IMR-90 (cell line): Measurements from ENCODE around the gene OTOGL. TPM values are rescaled to one million over a fixed set of nuclear protein-coding genes. Genes with fewer than 3 reads are reported as not detected.
"Not testable (repeated sequence)": the region's sequence is repeated elsewhere in the genome, so short reads cannot be mapped to it uniquely, and the experiment has no call there.

Experiments
- ATAC-seq: fragments of 200-7000 bp; cut with Tn5 transposase; 2 replicates; pipeline ENCODE4 v1.9.1; 2020; ENCODE audit warnings: low read depth, mild to moderate bottlenecking, moderate library complexity
- BruUV-seq: library from RNA; stranded (reverse); fragments of 400-500 nt; replicated peaks from 2 replicates; lab custom pipeline; 2021; lab: Mats Ljungman, UMichigan
- CTCF ChIA-PET: fragments of 300-600 bp; formaldehyde crosslinking; extraction: SDS; loops from one replicate; lab custom pipeline; 2021; ENCODE audit warnings: antibody characterized with exemption; lab: Yijun Ruan, JAX
- POLR2A ChIA-PET: fragments of 300-600 bp; sonication (Branson Sonifier 250); formaldehyde crosslinking; loops from one replicate; lab custom pipeline; 2022; ENCODE audit warnings: antibody characterized with exemption; ENCODE audit not compliant: unreplicated experiment; lab: Charles Lee
- DNase-seq: peaks from one replicate; pipeline ENCODE4 v3.0.0; 2013
- H2AFZ ChIP-seq: replicated peaks from 2 replicates; pipeline ENCODE3; 2013; ENCODE audit warnings: low read length, mild to moderate bottlenecking; ENCODE audit not compliant: poor library complexity
- H2AK5ac ChIP-seq: 2 replicates; pipeline ENCODE4 v1.6.1; 2013; ENCODE audit warnings: low read depth, low read length, inconsistent platforms
- H2AK9ac ChIP-seq: replicated peaks from 2 replicates; pipeline ENCODE3; 2013; ENCODE audit warnings: mild to moderate bottlenecking, low read depth, low read length, moderate library complexity; ENCODE audit not compliant: poor library complexity
- H2BK120ac ChIP-seq: 2 replicates; pipeline ENCODE4 v1.6.1; 2013; ENCODE audit warnings: low read depth, low read length, inconsistent platforms
- H2BK15ac ChIP-seq: 3 replicates; pipeline ENCODE4 v1.6.1; 2013; ENCODE audit warnings: low read depth, low read length, inconsistent platforms
- H2BK20ac ChIP-seq: 2 replicates; pipeline ENCODE4 v1.6.1; 2013; ENCODE audit warnings: low read depth, mild to moderate bottlenecking, inconsistent platforms, low read length, moderate library complexity
- H2BK5ac ChIP-seq: 2 replicates; pipeline ENCODE4 v1.6.1; 2013; ENCODE audit warnings: mild to moderate bottlenecking, low read depth, low read length, inconsistent platforms; ENCODE audit not compliant: poor library complexity, severe bottlenecking
- H3K14ac ChIP-seq: replicated peaks from 2 replicates; pipeline ENCODE4 v1.6.1; 2013; ENCODE audit warnings: low read depth, low read length, inconsistent platforms
- H3K18ac ChIP-seq: 2 replicates; pipeline ENCODE4 v1.6.1; 2013; ENCODE audit warnings: low read depth, low read length, control low read depth
- H3K23ac ChIP-seq: 2 replicates; pipeline ENCODE4 v1.6.1; 2013; ENCODE audit warnings: low read depth, low read length, inconsistent platforms
- H3K27ac ChIP-seq: 2 replicates; pipeline ENCODE4 v1.5.1; 2013; ENCODE audit warnings: mild to moderate bottlenecking, control low read depth, low read length; ENCODE audit not compliant: insufficient read depth
- H3K27me3 ChIP-seq: 2 replicates; pipeline ENCODE4 v1.6.1; 2013; ENCODE audit warnings: low read length; ENCODE audit not compliant: control insufficient read depth, insufficient read depth
- H3K36me3 ChIP-seq: 2 replicates; pipeline ENCODE4 v1.6.1; 2013; ENCODE audit warnings: low read length, mixed read lengths; ENCODE audit not compliant: control insufficient read depth, insufficient read depth
- H3K4ac ChIP-seq: 2 replicates; pipeline ENCODE4 v1.6.1; 2013; ENCODE audit warnings: low read depth, low read length, inconsistent platforms
- H3K4me1 ChIP-seq: 2 replicates; pipeline ENCODE4 v1.6.1; 2013; ENCODE audit warnings: low read length, mixed read lengths; ENCODE audit not compliant: control insufficient read depth, insufficient read depth
- H3K4me2 ChIP-seq: 2 replicates; pipeline ENCODE4 v1.6.1; 2013; ENCODE audit warnings: low read depth, mild to moderate bottlenecking, control low read depth, low read length, moderate library complexity
- H3K4me3 ChIP-seq: 2 replicates; pipeline ENCODE4 v1.5.1; 2013; ENCODE audit warnings: low read depth, mild to moderate bottlenecking, control low read depth, low read length, moderate library complexity; ENCODE audit not compliant: insufficient read depth
- H3K56ac ChIP-seq: 2 replicates; pipeline ENCODE4 v1.6.1; 2013; ENCODE audit warnings: low read length, inconsistent platforms; ENCODE audit not compliant: insufficient read depth; ENCODE audit errors: extremely low read depth
- H3K79me1 ChIP-seq, 2 experiments: 2 replicates each; pipeline ENCODE4 v1.6.1; 2013; ENCODE audit warnings: low read length in 2 of 2, inconsistent platforms in 1 of 2, low read depth in 1 of 2
- H3K9ac ChIP-seq: 2 replicates; pipeline ENCODE4 v1.6.1; 2013; ENCODE audit warnings: low read depth, low read length, control low read depth
- H3K9me1 ChIP-seq: 2 replicates; pipeline ENCODE4 v1.6.1; 2013; ENCODE audit warnings: low read length, inconsistent platforms; ENCODE audit not compliant: insufficient read depth
- H3K9me3 ChIP-seq: 2 replicates; pipeline ENCODE4 v1.6.1; 2013; ENCODE audit warnings: low read length; ENCODE audit not compliant: control insufficient read depth, insufficient read depth
- H4K20me1 ChIP-seq: 2 replicates; pipeline ENCODE4 v1.6.1; 2013; ENCODE audit warnings: low read length, inconsistent platforms; ENCODE audit not compliant: insufficient read depth
- H4K5ac ChIP-seq: 2 replicates; pipeline ENCODE4 v1.6.1; 2013; ENCODE audit warnings: mild to moderate bottlenecking, low read depth, low read length, control low read depth
- H4K8ac ChIP-seq, 2 experiments: 2 replicates each; pipeline ENCODE4 v1.6.1; 2013; ENCODE audit warnings: low read depth in 2 of 2, low read length in 2 of 2, control low read depth in 1 of 2, inconsistent platforms in 1 of 2
- H4K91ac ChIP-seq: 2 replicates; pipeline ENCODE4 v1.6.1; 2013; ENCODE audit warnings: low read depth, low read length, inconsistent platforms; ENCODE audit not compliant: insufficient read depth
- MAFK ChIP-seq: IDR thresholded peaks from 2 replicates; pipeline ENCODE4 v1.6.1; 2012; ENCODE audit warnings: low read depth, low read length, improper control_type of control experiment
- RFX5 ChIP-seq: IDR thresholded peaks from 2 replicates; pipeline ENCODE4 v1.8.0; 2012; ENCODE audit warnings: low read depth, mild to moderate bottlenecking, low read length, moderate library complexity
- WGBS, 2 experiments: methylation state at CpG; one replicate each; pipeline versions ENCODE4 v1.1.5 to v1.1.7; 2013; ENCODE audit warnings: missing lambda C conversion rate in 2 of 2; ENCODE audit not compliant: insufficient read length in 1 of 2; ENCODE audit errors: extremely low coverage in 2 of 2; 5-methylcytosine and 5-hydroxymethylcytosine counted together
- dilution Hi-C: fragments of 300-500 bp; cut with HindIII; formaldehyde crosslinking; loops from one replicate; pipeline ENCODE4 v1.14.3; 2018; ENCODE audit warnings: low sequenced_read_pairs; ENCODE audit not compliant: unreplicated experiment
- in situ Hi-C: fragments of 300-500 bp; cut with MboI; formaldehyde crosslinking; loops from 3 replicates; pipeline ENCODE4 v1.14.3; 2019; ENCODE audit warnings: low sequenced_read_pairs, inconsistent platforms, mixed read lengths
- intact Hi-C: fragments of 100-400 bp; cut with micrococcal nuclease; formaldehyde crosslinking; loops from 2 replicates; pipeline ENCODE4 v1.10.0; 2022
- polyA plus RNA-seq, 3 experiments: library from polyadenylated mRNA; depleted of rRNA; stranded (reverse); fragments of >200 nt; gene quantifications; 2 replicates each; pipeline ENCODE4 v1.2.3, GENCODE V29; 2012; ENCODE audit warnings: low replicate concordance in 1 of 3
- total RNA-seq: library from RNA; depleted of rRNA; stranded (reverse); fragments of >200 nt; gene quantifications from 2 replicates; pipeline ENCODE4 v1.2.3, GENCODE V29; 2012

Gene OTOGL
- total and polyA plus RNA-seq, 2 of the 4 experiments (the other 2 are of a cell fraction): 0.10 to 0.18 TPM

GRCh38 chr12:80217011-80217535 lies 117.7 kb downstream of the OTOGL start:
- DNase-seq: no peak
- Histone ChIP-seq H3K27me3 (no peaks in the 10 kb centered on the region), H3K9me3 (no peaks in the 10 kb centered on the region), H2BK15ac (no peak overlapping the region), H2AFZ (no peak overlapping the region), H2BK20ac (no peak overlapping the region), H2BK5ac (no peak overlapping the region), H3K9me1 (no peaks in the 10 kb centered on the region), H2AK5ac (no peak overlapping the region), H3K27ac (no peak overlapping the region), H2BK120ac (no peak overlapping the region), H4K5ac (no peak overlapping the region), H3K23ac (no peak overlapping the region), H3K56ac (no peak overlapping the region), H4K20me1 (no peaks in the 10 kb centered on the region), H3K36me3 (no peaks in the 10 kb centered on the region), H4K91ac (no peak overlapping the region), H3K79me1 (no peaks in the 10 kb centered on the region), H4K8ac (no peak overlapping the region), H3K14ac (no peak overlapping the region), H3K9ac (no peak overlapping the region), H3K4me1 (no peaks in the 10 kb centered on the region), H3K4ac (no peak overlapping the region), H3K4me2 (no peak overlapping the region), H2AK9ac (no peak overlapping the region), H3K4me3 (no peak overlapping the region), H3K18ac (no peak overlapping the region)
- no peak for ATAC-seq
- TF ChIP-seq RFX5 (no peak), MAFK (peak; percentile 44; the same call in 1 of the 2 replicates)
- intact Hi-C loops (no loop called here), in situ Hi-C loops (loop anchor here (25.0 kb wide), 1 partner anchor 545 kb away; no protein-coding TSS in a partner anchor), dilution Hi-C loops (no loop called here)
- no TSS peak for BruUV-seq
- WGBS, 2 experiments: 80% methylated on average over 2 of the region's 5 CpGs; no CpG with 5 or more reads in 1 of the 2 experiments
- POLR2A ChIA-PET: no interaction called here
- CTCF ChIA-PET: no interaction called here

GRCh38 chr12:80218925-80219324 lies 119.6 kb downstream of the OTOGL start:
- WGBS, 2 experiments: 80% methylated on average over 1 of the region's 5 CpGs; no CpG with 5 or more reads in 1 of the 2 experiments
- H3K9ac ChIP-seq, H2BK15ac ChIP-seq, H2AK5ac ChIP-seq, H3K27ac ChIP-seq, H2BK20ac ChIP-seq, H3K4me1 ChIP-seq, BruUV-seq, H3K23ac ChIP-seq, dilution Hi-C loops, H2BK120ac ChIP-seq, DNase-seq, intact Hi-C loops, H3K9me1 ChIP-seq, H3K18ac ChIP-seq, H3K4me3 ChIP-seq, H3K27me3 ChIP-seq, H3K9me3 ChIP-seq, ATAC-seq, H3K79me1 ChIP-seq, H3K56ac ChIP-seq, H4K20me1 ChIP-seq, H4K91ac ChIP-seq, H3K36me3 ChIP-seq, H3K4ac ChIP-seq, H3K4me2 ChIP-seq, H3K14ac ChIP-seq, H2AFZ ChIP-seq, H4K5ac ChIP-seq, H2BK5ac ChIP-seq, H4K8ac ChIP-seq, H2AK9ac ChIP-seq: not testable (repeated sequence)
- CTCF ChIA-PET: interaction anchor here (0.6 to 0.8 kb wide), 3 partner anchors 10 to 230 kb away, joined by 3 to 6 read pairs (median 4); no protein-coding TSS in a partner anchor
- POLR2A ChIA-PET: interaction anchor here (0.6 kb wide), 1 partner anchor 781 kb away, joined by 3 read pairs; no protein-coding TSS in a partner anchor
- in situ Hi-C loops: loop anchor here (25.0 kb wide), 1 partner anchor 543 kb away; no protein-coding TSS in a partner anchor
